Colonic mucosa (tissue), 4 donors: Measurements from ENCODE around the gene SUPT4H1. TPM values are rescaled to one million over a fixed set of nuclear protein-coding genes. Genes with fewer than 3 reads are reported as not detected.

Experiments used
- DNase-seq: peaks from one replicate; pipeline ENCODE4 v3.0.0-alpha.2; 2020
- H3K27ac ChIP-seq: fragments of 200-600 bp; one replicate; pipeline ENCODE4 v1.8.0; 2021
- H3K27me3 ChIP-seq: fragments of 200-600 bp; one replicate; pipeline ENCODE4 v1.8.0; 2021
- H3K36me3 ChIP-seq: fragments of 200-600 bp; one replicate; pipeline ENCODE4 v1.8.0; 2021
- H3K4me1 ChIP-seq: fragments of 200-600 bp; one replicate; pipeline ENCODE4 v1.8.0; 2021; ENCODE audit warnings: mild to moderate bottlenecking
- H3K4me3 ChIP-seq: fragments of 200-600 bp; one replicate; pipeline ENCODE4 v1.8.0; 2021
- H3K9ac ChIP-seq, 2 donors: one replicate each; pipeline ENCODE4 v1.7.0; 2013; ENCODE audit warnings: control low read depth in 2 of 2, low read depth in 2 of 2, low read length in 2 of 2
- H3K9me3 ChIP-seq: fragments of 200-600 bp; one replicate; pipeline ENCODE4 v1.8.0; 2021
- CTCF ChIP-seq: fragments of 200-600 bp; IDR thresholded peaks from one replicate; pipeline ENCODE4 v1.8.0; 2022; ENCODE audit warnings: antibody characterized with exemption, mild to moderate bottlenecking
- intact Hi-C: fragments of 100-400 bp; cut with DNase I; formaldehyde crosslinking; loops from one replicate; pipeline ENCODE4 v1.14.1; 2022
- total RNA-seq, 2 donors: library from RNA; stranded (reverse); fragmentation: NEBNext Ultra II Directional in 1 of 2; extraction: Animal tissue kit (Norgen Biotek cat#: 25700) in 1 of 2; gene quantifications; one replicate each; pipeline ENCODE4 v1.2.1, GENCODE V29; 2021
- donor health status: healthy.
- donor health status: DM: no; HTN: no; CAD: no.
- donor health status: DM: no; HTN: no; CAD: no.

SUPT4H1 gene
- total RNA-seq, 2 donors from 2014 or later, result 68.7 to 75.3 TPM

- TF ChIP-seq CTCF, result no peak
- no peak overlapping the region for H3K4me3 ChIP-seq
- intact Hi-C loops, result no loop called here
- H3K4me1 ChIP-seq, result no peaks in the 10 kb centered on the region
- H3K36me3 ChIP-seq, result no peaks in the 10 kb centered on the region
- H3K9ac ChIP-seq, result no peak overlapping the region
- no peaks in the 10 kb centered on the region for H3K9me3 ChIP-seq
- H3K27me3 ChIP-seq, result no peaks in the 10 kb centered on the region
- H3K27ac ChIP-seq, result no peak overlapping the region
- no peak for DNase-seq
Observed at GRCh38 chr17:58310511-58311428, 41.2 kb downstream of the SUPT4H1 start.

DNA sequence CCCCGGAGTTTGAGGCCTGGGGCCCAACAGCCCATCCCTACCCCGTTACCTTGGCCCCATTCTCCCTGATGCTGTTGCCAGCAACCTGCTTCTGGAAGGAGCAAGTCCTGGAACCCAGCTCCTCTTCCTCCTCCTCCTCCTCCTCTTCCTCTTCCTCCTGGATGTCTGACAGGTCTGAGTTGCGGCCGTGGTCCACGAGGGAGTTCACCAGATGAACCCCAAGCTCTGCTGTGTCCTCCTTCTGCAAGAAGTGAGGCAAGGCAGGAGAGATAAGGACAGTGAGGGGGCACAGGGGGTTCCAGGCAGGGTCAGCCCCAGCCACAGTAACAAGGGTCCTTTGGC is 42.1 kb downstream of the SUPT4H1 start:
- no peaks in the 10 kb centered on the region for H3K36me3 ChIP-seq
- no peak overlapping the region for H3K27ac ChIP-seq
- H3K4me3 ChIP-seq, result no peak overlapping the region
- H3K9ac ChIP-seq, result no peak overlapping the region
- H3K4me1 ChIP-seq, result no peaks in the 10 kb centered on the region
- no peak for TF ChIP-seq CTCF
- H3K9me3 ChIP-seq, result no peaks in the 10 kb centered on the region
- no peaks in the 10 kb centered on the region for H3K27me3 ChIP-seq
- DNase-seq, result no peak
- intact Hi-C loops, result no loop called here

GRCh38 chr17:58308985-58309917 is 42.8 kb downstream of the SUPT4H1 start:
- intact Hi-C loops, result no loop called here
- Histone ChIP-seq H3K9ac (no peak overlapping the region), H3K27ac (no peak overlapping the region), H3K9me3 (no peaks in the 10 kb centered on the region), H3K4me1 (no peaks in the 10 kb centered on the region), H3K27me3 (no peaks in the 10 kb centered on the region), H3K4me3 (no peak overlapping the region), H3K36me3 (no peaks in the 10 kb centered on the region)
- TF ChIP-seq CTCF, result no peak
- DNase-seq, result no peak

GRCh38 chr17:58308173-58308984 is 43.6 kb downstream of the SUPT4H1 start:
- Histone ChIP-seq H3K27ac (no peak overlapping the region), H3K4me1 (no peaks in the 10 kb centered on the region), H3K36me3 (no peaks in the 10 kb centered on the region), H3K9ac (no peak overlapping the region), H3K27me3 (no peaks in the 10 kb centered on the region), H3K4me3 (no peak overlapping the region), H3K9me3 (no peaks in the 10 kb centered on the region)
- no peak for TF ChIP-seq CTCF
- no peak for DNase-seq
- intact Hi-C loops, result no loop called here
